Lung (tissue), 12 donors: ENCODE results near the gene SCGB1C2. TPM values are rescaled to one million over a fixed set of nuclear protein-coding genes. Genes with fewer than 3 reads are reported as not detected.

Source experiments
- ATAC-seq: fragments of 200-7000 bp; cut with Tn5 transposase; one replicate; pipeline ENCODE4 v1.9.1; 2020; ENCODE audit warnings: moderate number of reproducible peaks; ENCODE audit not compliant: insufficient read depth, low FRiP score
- DNase-seq, 3 donors: peaks; one replicate each; pipeline ENCODE4 v3.0.0-alpha.2; 2013 to 2017
- H3K27ac ChIP-seq, 2 donors: one replicate each; pipeline ENCODE4 v1.5.1; 2013; ENCODE audit warnings: mild to moderate bottlenecking in 2 of 2, moderate library complexity in 2 of 2, control low read depth in 1 of 2, inconsistent platforms in 1 of 2, low read depth in 1 of 2, low read length in 1 of 2
- H3K27me3 ChIP-seq, 3 donors: one replicate each; pipeline ENCODE4 v1.5.1; 2013; ENCODE audit warnings: low read length in 2 of 3; ENCODE audit not compliant: control insufficient read depth in 3 of 3, insufficient read depth in 3 of 3
- H3K36me3 ChIP-seq, 4 donors: one replicate each; pipeline ENCODE4 v1.5.1; 2013; ENCODE audit warnings: low read length in 4 of 4, mild to moderate bottlenecking in 1 of 4, moderate library complexity in 1 of 4; ENCODE audit not compliant: control insufficient read depth in 4 of 4, insufficient read depth in 4 of 4
- H3K4me1 ChIP-seq, 5 donors: one replicate each; pipeline ENCODE4 v1.5.1; 2013; ENCODE audit warnings: low read length in 5 of 5, mild to moderate bottlenecking in 2 of 5, moderate library complexity in 1 of 5; ENCODE audit not compliant: control insufficient read depth in 5 of 5, insufficient read depth in 5 of 5
- H3K4me3 ChIP-seq: one replicate; pipeline ENCODE4 v1.5.1; 2013; ENCODE audit warnings: mild to moderate bottlenecking, control low read depth, moderate library complexity
- H3K9ac ChIP-seq, 2 donors: one replicate each; pipeline ENCODE4 v1.5.1; 2013; ENCODE audit warnings: low read length in 2 of 2, control low read depth in 1 of 2; ENCODE audit not compliant: insufficient read depth in 1 of 2
- H3K9me3 ChIP-seq, 4 donors: one replicate each; pipeline ENCODE4 v1.5.1; 2013; ENCODE audit warnings: low read length in 3 of 4, mild to moderate bottlenecking in 1 of 4, moderate library complexity in 1 of 4; ENCODE audit not compliant: control insufficient read depth in 4 of 4, insufficient read depth in 3 of 4
- WGBS, 2 donors: extraction: QIAGEN DNeasy Blood & Tissue Kit; methylation state at CpG; one replicate each; pipeline ENCODE4 v1.1.7; 2013; 5-methylcytosine and 5-hydroxymethylcytosine counted together
- polyA plus RNA-seq, 2 donors: library from polyadenylated mRNA; stranded (reverse); fragments of 200-250 nt; gene quantifications; one replicate each; pipeline ENCODE4 v1.2.1, GENCODE V29; 2013
- total RNA-seq, 2 donors: library from RNA; depleted of rRNA in 1 of 2; stranded (reverse); fragments of >200 nt in 1 of 2; gene quantifications; one replicate each; pipeline ENCODE4 v1.2.1, GENCODE V29; 2014 to 2021
- TF ChIP-seq, protein P1 (sequence below): IDR thresholded peaks from 2 replicates; pipeline ENCODE4 v1.5.1; 2012; ENCODE audit warnings: mild to moderate bottlenecking; ENCODE audit errors: control extremely low read depth, extremely low read depth
- donor health status: control.
- donor health status: control.
- donor health status: Bipolar disorder and iron deficiency.
- donor health status: healthy.
- donor health status: DM: yes; HTN: yes; CAD: no.

Gene SCGB1C2
- total and polyA plus RNA-seq, 4 donors, result not detected

GRCh38 chr17:155576-155975 is 18.2 kb downstream of the SCGB1C2 start:
- Histone ChIP-seq H3K4me1 (no peaks in the 10 kb centered on the region), H3K9me3 (no peaks in the 10 kb centered on the region), H3K27ac (no peak overlapping the region), H3K4me3 (no peak overlapping the region), H3K36me3 (peaks cover 0 to 2% (median 0%) of the 10 kb centered on the region in 4 donors), H3K27me3 (no peaks in the 10 kb centered on the region), H3K9ac (no peak overlapping the region)
- ATAC-seq, result no peak
- DNase-seq, result no peak
- WGBS, 2 donors, result 80 to 91% methylated on average over 7 of the region's 7 CpGs
- TF ChIP-seq, protein P1, sequence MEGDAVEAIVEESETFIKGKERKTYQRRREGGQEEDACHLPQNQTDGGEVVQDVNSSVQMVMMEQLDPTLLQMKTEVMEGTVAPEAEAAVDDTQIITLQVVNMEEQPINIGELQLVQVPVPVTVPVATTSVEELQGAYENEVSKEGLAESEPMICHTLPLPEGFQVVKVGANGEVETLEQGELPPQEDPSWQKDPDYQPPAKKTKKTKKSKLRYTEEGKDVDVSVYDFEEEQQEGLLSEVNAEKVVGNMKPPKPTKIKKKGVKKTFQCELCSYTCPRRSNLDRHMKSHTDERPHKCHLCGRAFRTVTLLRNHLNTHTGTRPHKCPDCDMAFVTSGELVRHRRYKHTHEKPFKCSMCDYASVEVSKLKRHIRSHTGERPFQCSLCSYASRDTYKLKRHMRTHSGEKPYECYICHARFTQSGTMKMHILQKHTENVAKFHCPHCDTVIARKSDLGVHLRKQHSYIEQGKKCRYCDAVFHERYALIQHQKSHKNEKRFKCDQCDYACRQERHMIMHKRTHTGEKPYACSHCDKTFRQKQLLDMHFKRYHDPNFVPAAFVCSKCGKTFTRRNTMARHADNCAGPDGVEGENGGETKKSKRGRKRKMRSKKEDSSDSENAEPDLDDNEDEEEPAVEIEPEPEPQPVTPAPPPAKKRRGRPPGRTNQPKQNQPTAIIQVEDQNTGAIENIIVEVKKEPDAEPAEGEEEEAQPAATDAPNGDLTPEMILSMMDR, result no peak

DNA sequence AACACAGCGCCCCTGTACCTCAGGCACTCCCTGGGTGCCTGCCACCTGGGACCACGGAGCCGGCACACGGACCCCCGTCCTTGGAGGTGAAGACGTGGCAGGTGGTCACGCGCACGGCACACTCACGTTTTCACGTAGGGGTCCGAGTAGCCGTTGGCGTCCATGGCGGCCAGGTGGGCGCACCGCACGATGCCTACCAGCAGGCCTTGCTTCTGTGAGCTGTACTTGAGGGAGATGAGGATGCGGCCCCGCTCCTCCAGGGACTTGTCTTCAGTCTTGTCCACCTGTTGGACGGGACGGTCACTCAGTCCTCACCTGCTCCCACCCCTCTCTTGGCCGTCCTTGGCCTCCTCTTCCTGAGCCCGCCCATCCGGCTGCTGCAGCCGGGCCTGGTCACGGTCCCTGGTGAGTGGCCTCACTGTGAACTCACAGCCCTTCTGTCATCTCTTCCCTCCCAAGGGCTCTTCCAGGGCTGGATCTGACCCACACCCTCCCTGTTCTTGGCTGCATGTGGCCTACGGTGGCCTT is 18.8 kb downstream of the SCGB1C2 start:
- TF ChIP-seq, protein P1, result no peak

DNA sequence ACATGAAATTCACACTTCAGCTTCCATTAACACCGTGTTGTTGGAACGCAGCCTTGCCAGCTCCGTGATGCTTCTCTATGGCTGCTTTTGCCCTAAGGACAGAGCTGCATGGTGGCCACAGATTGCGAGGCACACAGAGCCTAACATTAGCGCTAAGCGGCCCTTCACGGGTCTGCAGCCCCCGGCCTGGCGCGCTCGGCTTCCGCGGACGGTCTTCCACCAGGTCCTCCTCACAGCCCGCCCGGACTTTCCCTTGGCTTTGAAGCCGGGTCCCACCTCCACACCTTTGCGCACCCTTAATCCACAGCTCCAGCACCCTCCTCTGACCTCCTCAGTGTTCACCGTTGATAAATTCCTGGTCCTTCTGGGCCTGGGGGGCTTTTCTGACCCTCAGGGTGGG is 19.6 kb downstream of the SCGB1C2 start:
- DNase-seq (no peak), ATAC-seq (no peak)
- 90 to 93% methylated on average over 19 of the region's 19 CpGs for WGBS, 2 donors

More for the DNA sequence above, 18.8 kb downstream of the SCGB1C2 start:
- no peak for DNase-seq
- Histone ChIP-seq H3K4me3 (no peak overlapping the region), H3K9ac (no peak overlapping the region), H3K9me3 (no peaks in the 10 kb centered on the region), H3K27ac (no peak overlapping the region), H3K4me1 (no peaks in the 10 kb centered on the region), H3K36me3 (peaks cover 0 to 2% (median 0%) of the 10 kb centered on the region in 4 donors), H3K27me3 (no peaks in the 10 kb centered on the region)
- no peak for ATAC-seq
- WGBS, 2 donors, result 95 to 97% methylated on average over 28 of the region's 28 CpGs

More for the DNA sequence above, 19.6 kb downstream of the SCGB1C2 start:
- H3K4me3 ChIP-seq, result no peak overlapping the region
- H3K9ac ChIP-seq, result no peak overlapping the region
- H3K27me3 ChIP-seq, result no peaks in the 10 kb centered on the region
- peaks cover 0 to 2% (median 0%) of the 10 kb centered on the region in 4 donors for H3K36me3 ChIP-seq
- H3K9me3 ChIP-seq, result no peaks in the 10 kb centered on the region
- TF ChIP-seq, protein P1, result no peak
- no peak overlapping the region for H3K27ac ChIP-seq
- no peaks in the 10 kb centered on the region for H3K4me1 ChIP-seq
